ENCODE results near the gene SLC29A1. TPM values are rescaled to one million over a fixed set of nuclear protein-coding genes. Genes with fewer than 3 reads are reported as not detected.

Gene SLC29A1
- total and polyA plus RNA-seq, 2 donors (not counting 3 experiments of a cell fraction or from before 2014, with no cell fraction given) = 202 to 539 TPM

DNA sequence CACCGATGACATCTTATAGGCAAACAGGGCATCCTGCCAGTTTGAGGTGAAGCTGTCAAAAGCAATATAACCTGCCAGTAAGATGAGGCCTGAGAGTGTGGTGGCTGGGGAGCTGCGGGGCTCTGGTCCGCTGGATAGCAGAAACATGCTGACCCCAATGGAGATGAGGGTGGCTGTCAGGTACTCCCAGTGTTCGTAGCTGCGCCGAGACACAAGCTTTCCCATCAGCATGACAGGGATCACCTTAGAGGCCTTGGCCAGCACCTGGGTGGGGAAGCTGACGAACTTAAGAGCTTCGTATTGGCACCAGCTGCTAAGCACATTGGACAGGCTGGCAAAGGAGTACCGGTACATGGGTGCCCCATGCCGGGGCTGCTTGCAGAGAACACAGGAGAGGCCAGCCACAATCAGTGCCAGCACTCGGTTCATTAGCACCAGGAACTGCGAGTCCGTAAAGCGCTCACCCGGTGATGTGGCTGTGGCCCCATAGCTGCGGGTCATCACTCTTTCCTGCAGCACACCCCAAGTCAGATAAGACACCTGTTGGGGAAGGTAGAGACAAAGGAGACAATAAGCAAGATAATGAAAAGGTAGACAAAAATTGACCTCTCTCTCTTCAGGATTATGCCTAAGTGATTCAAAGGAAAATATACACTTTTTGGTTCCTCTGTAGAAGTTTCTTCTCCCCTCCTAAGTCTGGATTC, 31.9 kb downstream of the SLC29A1 start:
- no peaks in the 10 kb centered on the region for H3K9me3 ChIP-seq (replicated peaks; ENCODE audit: control insufficient read depth, insufficient read depth, low read length)
- TF ChIP-seq, protein P1, sequence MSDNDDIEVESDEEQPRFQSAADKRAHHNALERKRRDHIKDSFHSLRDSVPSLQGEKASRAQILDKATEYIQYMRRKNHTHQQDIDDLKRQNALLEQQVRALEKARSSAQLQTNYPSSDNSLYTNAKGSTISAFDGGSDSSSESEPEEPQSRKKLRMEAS (IDR thresholded peaks at IDR 0.05; ENCODE audit: insufficient read depth, insufficient read length) = no peak
- TF ChIP-seq CTCF (IDR thresholded peaks at IDR 0.05; ENCODE audit: extremely low read depth in 1 of 2, insufficient read depth in 1 of 2, low read depth in 1 of 2, low read length in 2 of 2) (no peak), JUN (IDR thresholded peaks at IDR 0.05; ENCODE audit: borderline replicate concordance, insufficient read depth, insufficient read length, low read depth) (no peak), POLR2AphosphoS5 (IDR thresholded peaks at IDR 0.05; ENCODE audit: insufficient read depth, low read depth, low read length) (peak; percentile 66), EZH2 (IDR thresholded peaks at IDR 0.05; ENCODE audit: borderline replicate concordance, low read depth, low read length, severe bottlenecking) (no peak), MYC (IDR thresholded peaks at IDR 0.05; ENCODE audit: low read depth, low read length) (no peak), POLR2A (IDR thresholded peaks at IDR 0.05; ENCODE audit: low read depth, low read length) (peak; percentile 53)
- peak overlapping the region; percentile 63 for H3K4me2 ChIP-seq (ENCODE audit: insufficient read depth, low read length)
- no peak overlapping the region for H2AFZ ChIP-seq (ENCODE audit: low read depth, low read length)
- no peak for DNase-seq (ENCODE audit: low read depth, low spot score)
- no peaks in the 10 kb centered on the region for H3K9me1 ChIP-seq (replicated peaks; ENCODE audit: control insufficient read depth, extremely low read depth, insufficient read depth, low read length)
- H4K20me1 ChIP-seq (replicated peaks; ENCODE audit: control insufficient read depth, extremely low read depth, insufficient read depth, low read length) = peaks cover 2% of the 10 kb centered on the region
- no peaks in the 10 kb centered on the region for H3K27me3 ChIP-seq (ENCODE audit: control insufficient read depth in 2 of 2, insufficient read depth in 2 of 2, low read length in 2 of 2)
- peak; percentile 26 for FAIRE-seq
- POLR2A ChIA-PET = interaction anchor here (2.9 kb wide), 1 partner anchor 9 kb away, joined by 49 read pairs; the partner anchor contains the start of gene HSP90AB1
- intact Hi-C loops (cut with micrococcal nuclease) = no loop called here
- no peak overlapping the region for H3K9ac ChIP-seq (replicated peaks; ENCODE audit: extremely low read depth, insufficient read depth, low read length)
- CTCF ChIA-PET = interaction anchor here (1.2 to 3.3 kb wide), 4 partner anchors 9 to 83 kb away, joined by 7 to 38 read pairs (median 22); partner anchors contain the start of gene HSP90AB1
- H3K79me2 ChIP-seq (ENCODE audit: control insufficient read depth, insufficient read depth, low read length) = peaks cover 42% of the 10 kb centered on the region
- no peak overlapping the region for H3K27ac ChIP-seq (ENCODE audit: insufficient read depth, low read depth, low read length)
- dilution Hi-C loops (cut with MboI; ENCODE audit: extremely low pct_ligation_motif_present, low sequenced_read_pairs) = no loop called here
- H3K4me1 ChIP-seq (ENCODE audit: control insufficient read depth, extremely low read depth, insufficient read depth, low read length) = peaks cover 19% of the 10 kb centered on the region
- no TSS peak for BruUV-seq (replicated peaks)
- H3K4me3 ChIP-seq (replicated peaks in 1 of 3; ENCODE audit: insufficient read depth in 1 of 3, low read depth in 1 of 3, low read length in 3 of 3) = no peak overlapping the region
- peaks cover 34 to 55% of the 10 kb centered on the region in 2 experiments for H3K36me3 ChIP-seq (ENCODE audit: control insufficient read depth in 2 of 2, extremely low read depth in 1 of 2, insufficient read depth in 2 of 2, low read length in 2 of 2)
